MCF 10A (cell line): ENCODE data around the gene PRR20G. TPM values are rescaled to one million over a fixed set of nuclear protein-coding genes. Genes with fewer than 3 reads are reported as not detected.

Source experiments
- BruUV-seq: library from RNA; stranded (reverse); fragments of 400-500 nt; replicated peaks from 2 replicates; lab custom pipeline; 2021; lab: Mats Ljungman, UMichigan
- CTCF ChIA-PET: fragments of 300-600 bp; sonication (Branson Sonifier 250); formaldehyde crosslinking; extraction: SDS; loops from one replicate; lab custom pipeline; 2021; ENCODE audit warnings: antibody characterized with exemption, inconsistent platforms; lab: Yijun Ruan, JAX
- POLR2A ChIA-PET: fragments of 300-600, 350-650 bp; sonication (Branson Sonifier 250); formaldehyde crosslinking; extraction: SDS; loops from one replicate; lab custom pipeline; 2020; ENCODE audit warnings: antibody characterized with exemption, inconsistent platforms; lab: Yijun Ruan, JAX
- DNase-seq: peaks from one replicate; pipeline ENCODE4 v3.0.0-alpha.2; 2018; ENCODE audit not compliant: unreplicated experiment
- H3K27ac Mint-ChIP-seq: one replicate; pipeline ENCODE4 v1.8.0; 2022; ENCODE audit warnings: mild to moderate bottlenecking, low read depth, mixed read lengths; ENCODE audit not compliant: unreplicated experiment
- H3K27me3 Mint-ChIP-seq: one replicate; pipeline ENCODE4 v1.8.0; 2022; ENCODE audit warnings: mixed read lengths; ENCODE audit not compliant: insufficient read depth, unreplicated experiment
- H3K36me3 Mint-ChIP-seq: one replicate; pipeline ENCODE4 v1.8.0; 2022; ENCODE audit warnings: mild to moderate bottlenecking, moderate library complexity, mixed read lengths; ENCODE audit not compliant: insufficient read depth, unreplicated experiment
- H3K4me1 Mint-ChIP-seq: one replicate; pipeline ENCODE4 v1.8.0; 2022; ENCODE audit warnings: mixed read lengths; ENCODE audit not compliant: insufficient read depth, unreplicated experiment
- H3K4me3 Mint-ChIP-seq: one replicate; pipeline ENCODE4 v1.8.0; 2022; ENCODE audit warnings: mild to moderate bottlenecking, moderate library complexity, mixed read lengths; ENCODE audit not compliant: unreplicated experiment
- H3K9me3 Mint-ChIP-seq: one replicate; pipeline ENCODE4 v1.8.0; 2022; ENCODE audit warnings: mixed read lengths; ENCODE audit not compliant: unreplicated experiment
- intact Hi-C: fragments of 100-400 bp; cut with micrococcal nuclease; formaldehyde crosslinking; loops from 2 replicates; pipeline ENCODE4 v1.14.1; 2022
- total RNA-seq: library from RNA; stranded (reverse); gene quantifications from 2 replicates; pipeline ENCODE4 v1.2.3, GENCODE V29; 2022
- TF ChIP-seq, protein P1 (sequence below): fragments of 200-600 bp; IDR thresholded peaks from one replicate; pipeline ENCODE4 v1.8.0; 2022; ENCODE audit warnings: antibody characterized with exemption, mild to moderate bottlenecking; ENCODE audit not compliant: unreplicated experiment

Gene PRR20G
- total RNA-seq, 1 experiment from 2014 or later, result not detected

- H3K27ac Mint-ChIP-seq, result no peak overlapping the region
- no TSS peak for BruUV-seq
- peaks cover 15% of the 10 kb centered on the region for H3K4me1 Mint-ChIP-seq
- H3K36me3 Mint-ChIP-seq, result no peaks in the 10 kb centered on the region
- no peak overlapping the region for H3K4me3 Mint-ChIP-seq
- intact Hi-C loops, result loop anchor here (10.0 kb wide), 1 partner anchor 51 kb away; no protein-coding TSS in a partner anchor
- DNase-seq, result no peak
- no peaks in the 10 kb centered on the region for H3K27me3 Mint-ChIP-seq
- no peaks in the 10 kb centered on the region for H3K9me3 Mint-ChIP-seq
- POLR2A ChIA-PET, result no interaction called here
- TF ChIP-seq, protein P1, sequence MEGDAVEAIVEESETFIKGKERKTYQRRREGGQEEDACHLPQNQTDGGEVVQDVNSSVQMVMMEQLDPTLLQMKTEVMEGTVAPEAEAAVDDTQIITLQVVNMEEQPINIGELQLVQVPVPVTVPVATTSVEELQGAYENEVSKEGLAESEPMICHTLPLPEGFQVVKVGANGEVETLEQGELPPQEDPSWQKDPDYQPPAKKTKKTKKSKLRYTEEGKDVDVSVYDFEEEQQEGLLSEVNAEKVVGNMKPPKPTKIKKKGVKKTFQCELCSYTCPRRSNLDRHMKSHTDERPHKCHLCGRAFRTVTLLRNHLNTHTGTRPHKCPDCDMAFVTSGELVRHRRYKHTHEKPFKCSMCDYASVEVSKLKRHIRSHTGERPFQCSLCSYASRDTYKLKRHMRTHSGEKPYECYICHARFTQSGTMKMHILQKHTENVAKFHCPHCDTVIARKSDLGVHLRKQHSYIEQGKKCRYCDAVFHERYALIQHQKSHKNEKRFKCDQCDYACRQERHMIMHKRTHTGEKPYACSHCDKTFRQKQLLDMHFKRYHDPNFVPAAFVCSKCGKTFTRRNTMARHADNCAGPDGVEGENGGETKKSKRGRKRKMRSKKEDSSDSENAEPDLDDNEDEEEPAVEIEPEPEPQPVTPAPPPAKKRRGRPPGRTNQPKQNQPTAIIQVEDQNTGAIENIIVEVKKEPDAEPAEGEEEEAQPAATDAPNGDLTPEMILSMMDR, result no peak
- CTCF ChIA-PET, result interaction anchor here (0.6 to 1.9 kb wide), 3 partner anchors 221 to 693 kb away, joined by 3 to 7 read pairs (median 3); no protein-coding TSS in a partner anchor
Measured at GRCh38 chr3:127305499-127306060, 17.7 kb upstream of the PRR20G start.

DNA sequence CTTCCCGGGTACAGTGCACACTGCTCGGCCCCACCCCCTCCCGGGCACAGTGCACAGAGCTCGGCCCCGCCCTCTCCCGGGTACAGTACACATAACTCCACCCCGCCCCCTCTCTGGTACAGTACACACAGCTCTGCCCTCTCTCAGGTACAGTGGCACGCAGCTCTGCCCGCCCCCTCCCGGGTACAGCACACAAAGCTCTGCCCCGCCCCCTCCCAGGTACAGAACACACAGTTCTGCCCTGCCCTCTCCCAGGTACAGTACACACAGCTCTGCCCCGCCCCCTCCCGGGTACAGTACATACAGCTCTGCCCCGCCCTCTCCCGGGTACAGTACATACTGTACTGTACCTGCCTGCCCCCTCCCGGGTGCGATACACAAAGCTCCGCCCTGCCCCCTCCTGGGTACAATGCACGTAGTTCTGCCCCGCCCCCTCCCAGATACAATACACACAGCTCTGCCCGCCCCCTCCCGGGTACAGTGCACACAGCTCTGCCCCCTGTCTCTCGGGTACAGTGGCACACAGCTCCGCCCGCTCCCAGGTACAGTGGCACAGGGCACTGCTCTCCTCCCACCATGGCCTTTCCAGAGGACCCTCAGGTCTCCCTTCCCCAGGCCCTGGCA, 16.4 kb upstream of the PRR20G start:
- Mint-ChIP-seq H3K4me1 (peaks cover 15% of the 10 kb centered on the region), H3K36me3 (no peaks in the 10 kb centered on the region), H3K27ac (no peak overlapping the region), H3K9me3 (no peaks in the 10 kb centered on the region), H3K27me3 (no peaks in the 10 kb centered on the region), H3K4me3 (peak overlapping the region; percentile 69)
- TF ChIP-seq, protein P1, result peak; percentile 41
- ChIA-PET POLR2A (interaction anchor here (0.6 to 2.1 kb wide), 8 partner anchors 18 to 269 kb away, joined by 3 to 8 read pairs (median 4); no protein-coding TSS in a partner anchor), CTCF (interaction anchor here (0.5 to 1.9 kb wide), 8 partner anchors 12 to 832 kb away, joined by 3 to 7 read pairs (median 3); no protein-coding TSS in a partner anchor)
- DNase-seq, result peak; percentile 96
- no TSS peak for BruUV-seq
- intact Hi-C loops, result loop anchor here (1.0 to 10.0 kb wide), 2 partner anchors 49 to 320 kb away; no protein-coding TSS in a partner anchor

DNA sequence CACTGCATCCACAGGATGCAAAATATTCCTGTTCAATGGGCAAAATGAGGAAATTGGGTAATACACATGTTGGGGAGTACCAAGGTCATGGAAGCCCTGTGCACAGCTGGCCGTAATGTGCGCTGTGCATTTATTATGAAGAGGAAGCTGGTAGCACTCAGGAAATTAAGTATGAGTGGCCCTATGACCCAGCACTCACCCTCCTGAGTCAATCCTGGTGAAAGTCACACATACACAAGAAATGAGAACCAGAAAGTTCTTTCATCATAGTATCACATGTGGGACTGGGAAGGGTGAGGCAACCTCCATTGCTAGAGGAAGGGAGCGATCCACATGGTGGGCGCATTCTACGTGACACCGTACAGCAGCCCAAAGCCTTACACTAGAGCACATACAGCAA, 11.4 kb upstream of the PRR20G start:
- no peak for DNase-seq
- no TSS peak for BruUV-seq
- POLR2A ChIA-PET, result no interaction called here
- H3K9me3 Mint-ChIP-seq, result no peaks in the 10 kb centered on the region
- no peaks in the 10 kb centered on the region for H3K27me3 Mint-ChIP-seq
- H3K27ac Mint-ChIP-seq, result no peak overlapping the region
- CTCF ChIA-PET, result no interaction called here
- no peaks in the 10 kb centered on the region for H3K36me3 Mint-ChIP-seq
- H3K4me1 Mint-ChIP-seq, result peaks cover 6% of the 10 kb centered on the region
- TF ChIP-seq, protein P1, result no peak
- H3K4me3 Mint-ChIP-seq, result no peak overlapping the region
- intact Hi-C loops, result no loop called here

DNA sequence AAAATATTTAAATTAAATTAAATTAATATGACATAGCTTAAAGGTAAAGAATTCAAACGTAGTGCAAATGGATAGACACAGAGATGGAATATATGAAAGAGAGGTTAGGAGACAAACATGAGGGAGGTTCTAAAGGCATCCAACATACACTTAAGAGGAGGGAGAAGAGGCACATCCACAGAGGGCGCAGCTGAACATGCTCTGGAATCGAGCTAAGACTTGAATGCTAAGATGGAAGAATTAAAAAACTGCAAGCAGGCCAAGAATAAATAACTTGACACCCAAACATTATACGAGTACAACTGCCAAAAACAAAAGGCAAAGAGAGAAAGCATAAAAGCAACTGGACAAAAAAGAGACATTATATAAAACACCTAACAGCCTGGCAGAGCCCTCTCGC, 9.1 kb upstream of the PRR20G start:
- H3K27me3 Mint-ChIP-seq, result no peaks in the 10 kb centered on the region
- intact Hi-C loops, result no loop called here
- BruUV-seq, result no TSS peak
- no peak overlapping the region for H3K27ac Mint-ChIP-seq
- CTCF ChIA-PET, result no interaction called here
- no peaks in the 10 kb centered on the region for H3K36me3 Mint-ChIP-seq
- H3K4me1 Mint-ChIP-seq, result no peaks in the 10 kb centered on the region
- TF ChIP-seq, protein P1, result no peak
- POLR2A ChIA-PET, result no interaction called here
- no peak overlapping the region for H3K4me3 Mint-ChIP-seq
- no peaks in the 10 kb centered on the region for H3K9me3 Mint-ChIP-seq
- no peak for DNase-seq
